Endothelial cell of hepatic sinusoid (primary cell): ENCODE data around the gene CHD6.

Experiments
- in situ Hi-C: cut with HindIII; loops from 2 replicates; pipeline ENCODE4 v1.10.0; 2017; ENCODE audit warnings: low sequenced_read_pairs

CHD6 gene

GRCh38 chr20:41587523-41587922, 30.7 kb downstream of the CHD6 start:
- in situ Hi-C loops = no loop called here

GRCh38 chr20:41586772-41587171, 31.4 kb downstream of the CHD6 start:
- in situ Hi-C loops = no loop called here

- in situ Hi-C loops = no loop called here
Observed at GRCh38 chr20:41580350-41580749, 37.8 kb downstream of the CHD6 start.

- in situ Hi-C loops = no loop called here
Observed at GRCh38 chr20:41577129-41578009, 40.8 kb downstream of the CHD6 start.

GRCh38 chr20:41575412-41575811, 42.8 kb downstream of the CHD6 start:
- in situ Hi-C loops = no loop called here

- in situ Hi-C loops = no loop called here
Observed at GRCh38 chr20:41574802-41575389, 43.3 kb downstream of the CHD6 start.

GRCh38 chr20:41573955-41574354, 44.2 kb downstream of the CHD6 start:
- in situ Hi-C loops = no loop called here

- in situ Hi-C loops = no loop called here
Observed at GRCh38 chr20:41572010-41572572, 46.1 kb downstream of the CHD6 start.

- in situ Hi-C loops = no loop called here
Observed at GRCh38 chr20:41571006-41571405, 47.2 kb downstream of the CHD6 start.

GRCh38 chr20:41570557-41570956, 47.6 kb downstream of the CHD6 start:
- in situ Hi-C loops = no loop called here

GRCh38 chr20:41567615-41568014, 50.6 kb downstream of the CHD6 start:
- in situ Hi-C loops = no loop called here

GRCh38 chr20:41566896-41567527, 51.2 kb downstream of the CHD6 start:
- in situ Hi-C loops = no loop called here

GRCh38 chr20:41563087-41563486, 55.1 kb downstream of the CHD6 start:
- in situ Hi-C loops = no loop called here

GRCh38 chr20:41560970-41561369, 57.2 kb downstream of the CHD6 start:
- in situ Hi-C loops = no loop called here

- in situ Hi-C loops = no loop called here
Observed at GRCh38 chr20:41559658-41560057, 58.5 kb downstream of the CHD6 start.

- in situ Hi-C loops = no loop called here
Observed at GRCh38 chr20:41553142-41553879, 64.9 kb downstream of the CHD6 start.

- in situ Hi-C loops = no loop called here
Observed at GRCh38 chr20:41552295-41553068, 65.7 kb downstream of the CHD6 start.

GRCh38 chr20:41551011-41551705, 67.0 kb downstream of the CHD6 start:
- in situ Hi-C loops = no loop called here

- in situ Hi-C loops = no loop called here
Observed at GRCh38 chr20:41547221-41547620, 71.0 kb downstream of the CHD6 start.

- in situ Hi-C loops = no loop called here
Observed at GRCh38 chr20:41546535-41546934, 71.6 kb downstream of the CHD6 start.
